Coronary artery (tissue), 2 donors: ENCODE data around the gene TEAD1.

Source experiments
- DNase-seq: peaks from one replicate; pipeline ENCODE4 v3.0.0-alpha.2; 2017; ENCODE audit warnings: low spot score
- H3K27ac ChIP-seq, 2 donors: fragments of 200-600 bp; sonication (generic); one replicate each; pipeline ENCODE4 v1.5.1; 2016 to 2019
- H3K4me3 ChIP-seq: fragments of 200-600 bp; sonication (generic); 2 replicates; pipeline ENCODE4 v1.5.1; 2016; ENCODE audit warnings: mild to moderate bottlenecking, moderate library complexity
- TF ChIP-seq, protein P1 (sequence below): fragments of 200-600 bp; sonication (generic); IDR thresholded peaks from one replicate; pipeline ENCODE4 v1.5.1; 2019; ENCODE audit warnings: antibody characterized with exemption

Gene TEAD1

DNA sequence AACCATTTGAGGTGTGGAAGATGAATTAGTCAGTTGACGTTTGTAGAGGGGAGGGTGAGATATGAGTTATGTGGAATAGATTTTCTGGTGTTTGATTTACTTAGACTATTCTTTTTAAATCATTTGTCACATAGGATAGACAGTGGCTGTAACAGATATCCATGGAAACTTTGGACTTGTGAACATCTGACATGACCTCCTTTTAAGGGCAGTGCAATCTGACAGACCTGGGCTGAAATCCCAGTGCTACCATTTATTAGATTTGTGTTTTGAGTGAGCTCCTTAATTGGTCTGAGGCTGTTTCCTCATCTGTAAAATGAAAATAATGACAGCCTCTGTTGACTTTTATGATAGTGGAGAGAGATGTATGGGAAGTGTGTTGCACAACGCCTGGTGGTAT, 159.9 kb downstream of the TEAD1 start:
- TF ChIP-seq, protein P1, sequence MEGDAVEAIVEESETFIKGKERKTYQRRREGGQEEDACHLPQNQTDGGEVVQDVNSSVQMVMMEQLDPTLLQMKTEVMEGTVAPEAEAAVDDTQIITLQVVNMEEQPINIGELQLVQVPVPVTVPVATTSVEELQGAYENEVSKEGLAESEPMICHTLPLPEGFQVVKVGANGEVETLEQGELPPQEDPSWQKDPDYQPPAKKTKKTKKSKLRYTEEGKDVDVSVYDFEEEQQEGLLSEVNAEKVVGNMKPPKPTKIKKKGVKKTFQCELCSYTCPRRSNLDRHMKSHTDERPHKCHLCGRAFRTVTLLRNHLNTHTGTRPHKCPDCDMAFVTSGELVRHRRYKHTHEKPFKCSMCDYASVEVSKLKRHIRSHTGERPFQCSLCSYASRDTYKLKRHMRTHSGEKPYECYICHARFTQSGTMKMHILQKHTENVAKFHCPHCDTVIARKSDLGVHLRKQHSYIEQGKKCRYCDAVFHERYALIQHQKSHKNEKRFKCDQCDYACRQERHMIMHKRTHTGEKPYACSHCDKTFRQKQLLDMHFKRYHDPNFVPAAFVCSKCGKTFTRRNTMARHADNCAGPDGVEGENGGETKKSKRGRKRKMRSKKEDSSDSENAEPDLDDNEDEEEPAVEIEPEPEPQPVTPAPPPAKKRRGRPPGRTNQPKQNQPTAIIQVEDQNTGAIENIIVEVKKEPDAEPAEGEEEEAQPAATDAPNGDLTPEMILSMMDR = no peak
- Histone ChIP-seq H3K27ac (no peak overlapping the region), H3K4me3 (no peak overlapping the region)
- DNase-seq = no peak

DNA sequence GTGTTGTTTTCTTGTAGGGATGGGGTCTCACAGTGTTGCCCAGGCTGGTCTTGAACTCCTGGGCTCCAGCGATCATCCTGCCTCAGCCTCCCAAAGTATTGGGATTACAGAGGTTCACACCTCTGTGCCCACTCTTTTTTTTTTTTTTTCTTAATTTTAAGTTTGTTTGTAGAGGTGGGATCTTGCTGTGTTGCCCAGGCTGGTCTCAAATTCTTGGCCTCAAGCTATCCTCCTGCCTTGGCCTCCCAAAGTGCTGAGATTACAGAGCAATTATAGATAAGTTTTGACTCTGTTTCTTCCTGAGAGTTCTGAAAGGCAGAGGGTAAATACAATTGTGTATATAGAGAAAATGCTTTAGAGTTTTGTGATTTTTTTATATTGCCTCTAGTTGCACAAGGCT, 160.4 kb downstream of the TEAD1 start:
- Histone ChIP-seq H3K27ac (no peak overlapping the region), H3K4me3 (no peak overlapping the region)
- no peak for DNase-seq
- TF ChIP-seq, protein P1 = no peak

DNA sequence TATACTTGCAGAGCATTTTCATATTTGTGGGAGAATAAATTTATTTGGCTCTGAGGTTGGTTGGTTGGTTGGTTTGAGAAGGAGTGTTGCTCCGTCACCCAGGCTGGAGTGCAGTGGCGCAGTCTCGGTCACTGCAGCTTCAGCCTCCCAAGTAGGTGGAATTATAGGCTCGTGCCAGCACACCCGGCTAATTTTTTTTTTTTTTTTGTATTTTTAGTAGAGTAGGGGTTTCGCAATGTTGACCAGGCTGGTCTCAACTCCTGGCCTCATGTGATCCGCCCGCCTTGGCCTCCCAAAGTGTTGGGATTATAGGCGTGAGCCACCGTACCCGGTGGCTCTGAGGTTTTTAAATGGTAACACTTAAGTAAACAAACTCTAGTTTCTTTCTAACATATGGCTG, 161.1 kb downstream of the TEAD1 start:
- Histone ChIP-seq H3K27ac (no peak overlapping the region), H3K4me3 (no peak overlapping the region)
- no peak for DNase-seq
- TF ChIP-seq, protein P1 = no peak

DNA sequence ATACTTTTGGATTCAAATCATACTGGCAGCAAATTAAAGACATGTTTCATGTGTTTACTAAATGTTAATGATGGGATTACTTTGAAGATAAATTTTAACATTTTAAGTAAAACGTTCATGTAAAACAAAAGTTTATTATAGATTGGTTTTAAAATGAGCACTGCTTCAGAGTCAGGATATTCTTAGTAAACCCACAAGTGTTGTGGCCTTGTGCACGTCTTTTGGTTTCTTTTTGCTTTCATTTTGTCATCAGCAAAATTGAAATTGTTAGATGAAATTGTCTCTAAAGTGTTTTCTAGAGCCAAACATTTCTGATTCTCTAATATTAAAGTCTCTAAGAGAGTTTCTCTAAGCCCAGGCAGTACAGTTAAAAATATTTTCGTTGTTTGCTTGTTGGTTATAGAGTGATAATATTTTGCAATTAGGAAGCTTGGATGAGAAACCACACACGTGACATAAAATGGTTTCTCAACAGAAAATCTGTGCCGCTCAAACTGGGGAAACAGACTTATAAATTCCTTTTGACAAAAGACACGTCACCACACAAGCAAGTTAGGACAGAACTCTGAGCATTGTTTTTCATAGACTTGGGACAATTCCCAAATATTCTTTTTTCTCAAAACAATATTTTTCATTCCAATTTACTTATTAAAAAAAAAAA, 164.4 kb downstream of the TEAD1 start:
- no peak overlapping the region for H3K4me3 ChIP-seq
- no peak overlapping the region for H3K27ac ChIP-seq
- TF ChIP-seq, protein P1 = no peak
- no peak for DNase-seq

DNA sequence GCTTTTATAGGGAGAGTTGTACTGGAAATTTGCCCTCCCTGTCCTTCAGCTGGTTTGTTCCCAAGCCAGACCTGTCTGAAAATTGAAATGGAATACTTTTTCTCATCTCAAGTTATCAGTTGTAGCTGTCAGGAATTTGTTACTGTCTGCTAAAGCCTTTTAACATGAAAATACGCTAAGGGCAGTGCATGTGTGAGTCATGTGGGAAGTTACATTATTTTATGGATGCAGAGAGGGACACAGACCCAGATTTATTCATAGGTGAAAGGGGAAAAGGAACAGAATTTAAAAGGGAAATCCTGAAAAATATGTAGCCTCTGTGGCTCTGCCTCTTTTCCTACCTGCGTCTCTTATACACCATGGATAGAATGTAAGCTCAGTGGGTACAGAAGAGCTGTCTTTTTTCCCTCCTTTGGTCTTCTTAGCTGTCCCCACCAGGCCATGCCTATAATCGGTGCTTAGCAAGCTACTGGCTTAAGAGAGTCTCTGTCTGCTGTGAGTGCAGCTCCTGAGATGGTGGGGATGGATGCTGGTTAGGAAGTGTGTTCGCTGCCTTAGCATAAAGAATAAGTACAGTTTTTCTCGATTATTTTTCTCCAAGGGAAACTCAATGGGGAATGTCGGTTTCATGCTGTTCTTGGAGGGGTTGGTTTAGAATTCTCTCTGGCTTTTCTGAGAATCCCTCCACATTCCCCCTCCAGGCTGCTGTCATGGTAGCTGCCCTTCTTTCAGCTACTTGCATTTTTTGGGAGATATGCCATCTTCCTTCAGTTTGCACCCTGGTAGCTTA, 166.8 kb downstream of the TEAD1 start:
- Histone ChIP-seq H3K27ac (no peak overlapping the region), H3K4me3 (no peak overlapping the region)
- TF ChIP-seq, protein P1 = no peak
- DNase-seq = no peak

DNA sequence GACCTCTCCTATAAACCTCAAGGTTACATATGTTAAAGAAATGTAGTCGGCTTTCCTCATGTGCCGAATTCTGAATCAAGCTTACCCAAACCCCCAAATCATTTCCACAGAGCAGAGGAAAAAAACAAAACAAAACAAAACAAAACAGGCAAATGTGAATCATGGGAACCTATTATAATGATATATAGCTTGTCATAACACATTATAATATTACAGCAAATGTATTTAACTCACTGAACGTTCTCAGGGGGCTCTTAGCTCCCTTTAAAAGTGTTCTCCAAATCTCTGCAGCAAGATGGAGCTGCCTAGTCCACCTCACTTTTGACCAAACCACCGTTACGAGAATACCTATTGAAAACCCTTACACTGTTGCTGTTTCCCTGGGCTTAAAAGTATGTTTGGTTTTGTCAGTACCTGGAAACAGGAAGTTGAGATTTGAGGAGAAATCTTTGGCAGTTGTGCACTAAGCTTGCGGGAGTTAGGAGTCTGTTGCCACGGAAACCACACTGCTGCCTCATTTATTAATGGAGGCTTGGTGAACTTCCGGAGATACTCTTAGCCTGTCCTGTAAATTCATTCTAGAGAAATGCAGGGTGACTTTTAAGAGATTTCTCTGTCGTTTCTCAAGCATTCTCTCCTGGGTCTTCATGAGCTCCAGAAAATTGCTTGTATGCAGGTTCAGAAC, 167.9 kb downstream of the TEAD1 start:
- Histone ChIP-seq H3K27ac (no peak overlapping the region), H3K4me3 (no peak overlapping the region)
- no peak for DNase-seq
- TF ChIP-seq, protein P1 = no peak
